ENCODE data around the gene PTCH2.

- TF ChIP-seq EZH2 (IDR thresholded peaks at IDR 0.05; ENCODE audit: borderline replicate concordance, low read depth, low read length, severe bottlenecking) = no peak
- TF ChIP-seq CTCF (IDR thresholded peaks at IDR 0.05; ENCODE audit: borderline replicate concordance, extremely low read depth, low read length, poor library complexity, severe bottlenecking) = no peak
These were observed 22.5 kb downstream of the PTCH2 start for GRCh38 chr1:44820328-44821239.
